ENCODE data around the gene CEP85L.

CEP85L gene

DNA sequence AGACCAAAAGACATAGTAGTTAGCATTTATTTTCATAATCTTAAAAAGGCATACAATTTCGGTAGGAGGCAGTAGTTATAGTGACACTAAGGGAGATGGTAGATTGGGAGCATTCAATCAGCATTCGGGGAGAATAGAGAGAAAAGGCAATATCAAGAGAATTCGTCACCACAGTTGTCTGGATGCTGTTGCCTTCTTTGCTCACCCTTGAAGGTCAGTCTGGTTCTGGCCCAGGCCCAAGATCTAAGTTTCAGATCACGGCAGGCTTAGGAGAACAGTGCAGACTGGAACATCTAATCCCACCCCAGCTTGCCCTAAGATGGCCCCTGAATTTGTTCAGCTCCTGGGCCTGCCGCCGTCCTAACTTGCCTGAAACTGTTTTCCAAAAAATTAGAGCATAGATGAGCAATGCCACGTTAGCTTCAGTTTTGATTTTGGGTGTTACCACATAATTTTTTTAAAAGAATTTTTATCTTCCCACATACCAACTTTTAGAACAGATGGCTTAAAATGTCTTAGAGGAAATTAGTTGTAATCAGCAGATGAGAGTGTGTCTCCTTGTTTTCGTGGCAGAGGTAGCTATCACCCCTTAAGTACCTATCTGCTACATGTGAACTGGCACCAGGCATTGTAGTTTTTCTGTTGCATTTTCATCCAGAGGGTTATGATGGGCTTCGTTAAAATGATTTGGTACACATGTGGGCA is 8.3 kb upstream of the CEP85L start:
- no peaks in the 10 kb centered on the region for H3K9me3 ChIP-seq (ENCODE audit: control insufficient read depth, insufficient read depth, low read depth, low read length)
- no peaks in the 10 kb centered on the region for H3K36me3 ChIP-seq (ENCODE audit: control insufficient read depth, insufficient read depth, low read length)
- no peaks in the 10 kb centered on the region for H3K4me1 ChIP-seq (ENCODE audit: control insufficient read depth, insufficient read depth, low read length)
- H3K4me3 ChIP-seq (ENCODE audit: low read depth, low read length) = no peak overlapping the region
- no peak overlapping the region for H3K27ac ChIP-seq (ENCODE audit: low read depth, low read length)
- no peak overlapping the region for H3K9ac ChIP-seq (ENCODE audit: low read length)
- H3K27me3 ChIP-seq (ENCODE audit: control insufficient read depth, insufficient read depth, low read length) = no peaks in the 10 kb centered on the region

GRCh38 chr6:118656847-118657451 is 5.6 kb upstream of the CEP85L start:
- H3K9me3 ChIP-seq (ENCODE audit: control insufficient read depth, insufficient read depth, low read depth, low read length) = no peaks in the 10 kb centered on the region
- H3K4me1 ChIP-seq (ENCODE audit: control insufficient read depth, insufficient read depth, low read length) = peaks cover 8% of the 10 kb centered on the region
- no peak overlapping the region for H3K4me3 ChIP-seq (ENCODE audit: low read depth, low read length)
- no peaks in the 10 kb centered on the region for H3K36me3 ChIP-seq (ENCODE audit: control insufficient read depth, insufficient read depth, low read length)
- no peaks in the 10 kb centered on the region for H3K27me3 ChIP-seq (ENCODE audit: control insufficient read depth, insufficient read depth, low read length)
- no peak overlapping the region for H3K9ac ChIP-seq (ENCODE audit: low read length)
- H3K27ac ChIP-seq (ENCODE audit: low read depth, low read length) = no peak overlapping the region

DNA sequence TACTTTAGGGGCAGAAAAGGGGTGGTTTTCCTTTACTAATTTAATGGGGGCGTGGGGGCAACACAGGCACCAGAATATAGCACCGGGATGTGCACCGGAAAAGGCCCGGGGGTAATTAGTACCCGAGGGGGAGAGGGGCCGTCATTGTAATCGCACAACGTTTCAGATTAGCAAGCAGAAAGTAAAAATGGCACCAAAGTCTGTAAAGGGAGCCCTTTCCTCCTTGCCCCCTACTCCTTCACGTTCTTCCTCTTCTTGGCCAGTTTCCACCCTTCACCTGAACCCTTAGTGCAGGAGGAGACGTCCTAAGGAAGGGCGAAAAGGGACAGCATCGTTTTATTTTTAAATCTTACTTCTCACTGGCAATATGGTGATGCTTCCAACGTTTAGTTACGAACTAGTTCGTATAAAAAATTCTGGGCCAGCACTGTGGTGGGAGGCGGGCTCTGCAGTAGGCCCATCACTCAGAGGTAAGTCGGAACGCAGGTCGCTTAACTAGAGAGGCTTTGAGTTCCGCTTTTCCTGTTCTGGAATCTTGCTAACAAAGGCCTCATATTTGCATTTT is 742 bp upstream of the CEP85L start:
- H3K36me3 ChIP-seq (ENCODE audit: control insufficient read depth, insufficient read depth, low read length) = no peaks in the 10 kb centered on the region
- H3K4me1 ChIP-seq (ENCODE audit: control insufficient read depth, insufficient read depth, low read length) = peaks cover 13% of the 10 kb centered on the region
- H3K9me3 ChIP-seq (ENCODE audit: control insufficient read depth, insufficient read depth, low read depth, low read length) = no peaks in the 10 kb centered on the region
- H3K4me3 ChIP-seq (ENCODE audit: low read depth, low read length) = peak overlapping the region; percentile 61
- peak overlapping the region; percentile 32 for H3K9ac ChIP-seq (ENCODE audit: low read length)
- no peaks in the 10 kb centered on the region for H3K27me3 ChIP-seq (ENCODE audit: control insufficient read depth, insufficient read depth, low read length)
- peak overlapping the region; percentile 49; the same call in 1 of the 2 replicates for H3K27ac ChIP-seq (ENCODE audit: low read depth, low read length)

- Histone ChIP-seq H3K4me1 (ENCODE audit: control insufficient read depth, insufficient read depth, low read length) (peaks cover 13% of the 10 kb centered on the region), H3K9me3 (ENCODE audit: control insufficient read depth, insufficient read depth, low read depth, low read length) (no peaks in the 10 kb centered on the region), H3K27ac (ENCODE audit: low read depth, low read length) (peak overlapping the region; percentile 47; the same call in 1 of the 2 replicates), H3K4me3 (ENCODE audit: low read depth, low read length) (peak overlapping the region; percentile 86), H3K27me3 (ENCODE audit: control insufficient read depth, insufficient read depth, low read length) (no peaks in the 10 kb centered on the region), H3K36me3 (ENCODE audit: control insufficient read depth, insufficient read depth, low read length) (no peaks in the 10 kb centered on the region), H3K9ac (ENCODE audit: low read length) (peak overlapping the region; percentile 80)
These were observed 659 bp downstream of the CEP85L start for GRCh38 chr6:118650582-118651281.

DNA sequence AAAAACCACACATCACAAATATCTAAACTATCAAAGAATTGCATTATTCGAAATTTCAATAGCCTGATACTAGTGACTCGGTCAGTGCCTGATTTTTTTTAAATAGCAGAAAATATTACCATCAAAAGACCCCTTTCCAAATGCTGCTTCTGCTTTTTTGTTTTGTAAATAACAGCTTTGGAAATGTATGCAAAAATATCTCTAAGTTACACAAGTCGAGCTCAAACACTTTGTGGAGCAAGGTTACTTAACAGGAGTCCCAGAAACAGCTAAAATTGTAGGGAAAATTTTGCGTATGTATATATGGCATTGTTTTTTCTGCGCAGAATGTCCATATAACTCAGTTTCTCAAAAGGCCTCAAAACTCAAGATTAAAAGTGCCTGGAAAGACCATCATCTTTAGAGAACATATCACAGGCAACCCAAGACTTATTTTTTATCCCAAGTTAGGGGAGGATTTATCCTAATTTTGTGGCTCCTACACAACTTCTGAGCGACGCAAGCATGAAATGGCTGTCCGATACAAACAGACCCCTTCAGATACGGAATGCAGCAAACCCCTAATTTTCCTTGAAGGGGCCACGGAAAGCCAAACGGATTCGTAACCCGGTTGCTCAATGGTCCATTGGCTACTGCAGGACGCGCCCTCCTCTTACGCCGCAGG is 1.3 kb downstream of the CEP85L start:
- H3K27ac ChIP-seq (ENCODE audit: low read depth, low read length) = peak overlapping the region; percentile 47; the same call in 1 of the 2 replicates

DNA sequence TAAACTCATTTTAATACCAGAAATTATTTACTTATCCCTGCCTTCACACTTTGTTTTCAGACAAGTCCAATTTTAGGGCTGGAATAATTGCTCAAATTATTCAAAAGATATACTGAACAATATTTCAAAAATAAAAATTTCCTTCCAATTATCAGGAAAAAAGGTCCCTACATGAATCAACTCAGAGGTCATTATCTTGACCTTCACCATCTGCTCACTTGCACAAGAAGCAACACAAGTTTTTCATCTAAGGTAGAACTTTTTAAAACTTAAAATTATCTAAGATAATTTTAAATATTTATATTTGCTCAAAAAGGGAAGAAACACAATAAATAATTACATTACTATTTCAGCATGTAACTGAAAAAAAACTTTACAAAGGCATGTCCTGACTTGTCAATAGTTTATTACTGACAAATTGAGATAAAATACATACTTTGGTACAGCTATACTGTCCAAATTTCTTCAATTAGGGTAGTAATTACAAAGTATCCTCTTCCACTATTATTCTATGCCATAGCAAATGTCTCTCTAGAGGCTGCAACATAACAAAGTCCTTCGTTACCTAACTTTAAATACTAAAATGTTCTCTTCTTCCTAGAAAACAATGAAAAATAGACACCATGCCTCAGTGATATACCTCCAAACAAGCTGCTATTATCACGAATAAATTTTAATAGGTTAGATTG is 2.4 kb downstream of the CEP85L start:
- H3K4me3 ChIP-seq (ENCODE audit: low read depth, low read length) = peak overlapping the region; percentile 37
- peaks cover 13% of the 10 kb centered on the region for H3K4me1 ChIP-seq (ENCODE audit: control insufficient read depth, insufficient read depth, low read length)
- H3K36me3 ChIP-seq (ENCODE audit: control insufficient read depth, insufficient read depth, low read length) = no peaks in the 10 kb centered on the region
- no peak overlapping the region for H3K9ac ChIP-seq (ENCODE audit: low read length)
- H3K27me3 ChIP-seq (ENCODE audit: control insufficient read depth, insufficient read depth, low read length) = no peaks in the 10 kb centered on the region
- H3K27ac ChIP-seq (ENCODE audit: low read depth, low read length) = no peak overlapping the region
- H3K9me3 ChIP-seq (ENCODE audit: control insufficient read depth, insufficient read depth, low read depth, low read length) = no peaks in the 10 kb centered on the region

More for the DNA sequence above, 1.3 kb downstream of the CEP85L start:
- Histone ChIP-seq H3K36me3 (ENCODE audit: control insufficient read depth, insufficient read depth, low read length) (no peaks in the 10 kb centered on the region), H3K4me3 (ENCODE audit: low read depth, low read length) (peak overlapping the region; percentile 86), H3K27me3 (ENCODE audit: control insufficient read depth, insufficient read depth, low read length) (no peaks in the 10 kb centered on the region), H3K9ac (ENCODE audit: low read length) (peak overlapping the region; percentile 80), H3K9me3 (ENCODE audit: control insufficient read depth, insufficient read depth, low read depth, low read length) (no peaks in the 10 kb centered on the region), H3K4me1 (ENCODE audit: control insufficient read depth, insufficient read depth, low read length) (peaks cover 13% of the 10 kb centered on the region)

GRCh38 chr6:118646977-118647376 is 4.4 kb downstream of the CEP85L start:
- H3K4me1 ChIP-seq (ENCODE audit: control insufficient read depth, insufficient read depth, low read length) = peaks cover 5% of the 10 kb centered on the region; the same call in 1 of the 2 replicates
- no peaks in the 10 kb centered on the region for H3K9me3 ChIP-seq (ENCODE audit: control insufficient read depth, insufficient read depth, low read depth, low read length)
- H3K36me3 ChIP-seq (ENCODE audit: control insufficient read depth, insufficient read depth, low read length) = no peaks in the 10 kb centered on the region
- H3K27ac ChIP-seq (ENCODE audit: low read depth, low read length) = no peak overlapping the region
- H3K27me3 ChIP-seq (ENCODE audit: control insufficient read depth, insufficient read depth, low read length) = no peaks in the 10 kb centered on the region
- no peak overlapping the region for H3K4me3 ChIP-seq (ENCODE audit: low read depth, low read length)
- no peak overlapping the region for H3K9ac ChIP-seq (ENCODE audit: low read length)

GRCh38 chr6:118645395-118645794 is 6.0 kb downstream of the CEP85L start:
- H3K4me3 ChIP-seq (ENCODE audit: low read depth, low read length) = no peak overlapping the region
- no peaks in the 10 kb centered on the region for H3K36me3 ChIP-seq (ENCODE audit: control insufficient read depth, insufficient read depth, low read length)

GRCh38 chr6:118644007-118644406 is 7.4 kb downstream of the CEP85L start:
- H3K4me3 ChIP-seq (ENCODE audit: low read depth, low read length) = no peak overlapping the region
- no peaks in the 10 kb centered on the region for H3K27me3 ChIP-seq (ENCODE audit: control insufficient read depth, insufficient read depth, low read length)
- no peaks in the 10 kb centered on the region for H3K36me3 ChIP-seq (ENCODE audit: control insufficient read depth, insufficient read depth, low read length)
- H3K27ac ChIP-seq (ENCODE audit: low read depth, low read length) = no peak overlapping the region
- H3K9ac ChIP-seq (ENCODE audit: low read length) = no peak overlapping the region
- H3K4me1 ChIP-seq (ENCODE audit: control insufficient read depth, insufficient read depth, low read length) = peaks cover under 1% of the 10 kb centered on the region; the same call in 1 of the 2 replicates
- H3K9me3 ChIP-seq (ENCODE audit: control insufficient read depth, insufficient read depth, low read depth, low read length) = no peaks in the 10 kb centered on the region

More at GRCh38 chr6:118645395-118645794, 6.0 kb downstream of the CEP85L start:
- Histone ChIP-seq H3K4me1 (ENCODE audit: control insufficient read depth, insufficient read depth, low read length) (peaks cover 4% of the 10 kb centered on the region; the same call in 1 of the 2 replicates), H3K9ac (ENCODE audit: low read length) (no peak overlapping the region), H3K27me3 (ENCODE audit: control insufficient read depth, insufficient read depth, low read length) (no peaks in the 10 kb centered on the region), H3K9me3 (ENCODE audit: control insufficient read depth, insufficient read depth, low read depth, low read length) (no peaks in the 10 kb centered on the region), H3K27ac (ENCODE audit: low read depth, low read length) (no peak overlapping the region)

GRCh38 chr6:118641042-118641441 is 10.3 kb downstream of the CEP85L start:
- Histone ChIP-seq H3K9me3 (ENCODE audit: control insufficient read depth, insufficient read depth, low read depth, low read length) (0 out of 2 replicates have a peak, but pooled peaks cover 5% of the 10 kb centered on the region), H3K9ac (ENCODE audit: low read length) (no peak overlapping the region), H3K4me3 (ENCODE audit: low read depth, low read length) (no peak overlapping the region), H3K27ac (ENCODE audit: low read depth, low read length) (no peak overlapping the region), H3K4me1 (ENCODE audit: control insufficient read depth, insufficient read depth, low read length) (no peaks in the 10 kb centered on the region), H3K36me3 (ENCODE audit: control insufficient read depth, insufficient read depth, low read length) (no peaks in the 10 kb centered on the region), H3K27me3 (ENCODE audit: control insufficient read depth, insufficient read depth, low read length) (no peaks in the 10 kb centered on the region)
